GM12892 (cell line): ENCODE measurements around the gene DPYSL3. TPM values are rescaled to one million over a fixed set of nuclear protein-coding genes. Genes with fewer than 3 reads are reported as not detected.
A peak's percentile ranks its signal among the peaks of the same experiment; 100 is the strongest.
"Not testable (repeated sequence)": the region's sequence is repeated elsewhere in the genome, so short reads cannot be mapped to it uniquely, and the experiment has no call there.

Experiments
- DNase-seq: peaks from one replicate; pipeline ENCODE4 v3.0.0; 2011; ENCODE audit not compliant: insufficient read length
- FAIRE-seq: peaks from 2 replicates; lab custom pipeline; 2011; peaks lifted over from hg19 to GRCh38; lab: Jason Lieb, UNC
- POLR2A ChIP-seq: IDR thresholded peaks from 2 replicates; pipeline ENCODE4 v1.6.1; 2011; ENCODE audit warnings: low read depth, low read length, control low read depth
- POLR2AphosphoS5 ChIP-seq: IDR thresholded peaks from 2 replicates; pipeline ENCODE4 v1.6.1; 2011; ENCODE audit warnings: low read depth, low read length, control low read depth
- TAF1 ChIP-seq: IDR thresholded peaks from 2 replicates; pipeline ENCODE4 v1.6.1; 2011; ENCODE audit warnings: low read depth, mild to moderate bottlenecking, control low read depth, low read length, borderline replicate concordance
- polyA plus RNA-seq: library from polyadenylated mRNA; unstranded; fragments of >200 nt; gene quantifications from one replicate; pipeline ENCODE4 v1.2.1, GENCODE V29; 2012; ENCODE audit warnings: missing spikeins, inconsistent platforms; ENCODE audit not compliant: missing spikeins

DPYSL3 gene
- 0.68 TPM for polyA plus RNA-seq

- FAIRE-seq (peak; percentile 21), DNase-seq (no peak)
- TF ChIP-seq POLR2AphosphoS5 (no peak), POLR2A (no peak), TAF1 (no peak)
Measured at GRCh38 chr5:147509710-147510651, at the start of gene DPYSL3. Gene DPYSL3 (minus strand): TSS chr5:147510068. CDS start chr5:147509858, 210 bp downstream.

DNA sequence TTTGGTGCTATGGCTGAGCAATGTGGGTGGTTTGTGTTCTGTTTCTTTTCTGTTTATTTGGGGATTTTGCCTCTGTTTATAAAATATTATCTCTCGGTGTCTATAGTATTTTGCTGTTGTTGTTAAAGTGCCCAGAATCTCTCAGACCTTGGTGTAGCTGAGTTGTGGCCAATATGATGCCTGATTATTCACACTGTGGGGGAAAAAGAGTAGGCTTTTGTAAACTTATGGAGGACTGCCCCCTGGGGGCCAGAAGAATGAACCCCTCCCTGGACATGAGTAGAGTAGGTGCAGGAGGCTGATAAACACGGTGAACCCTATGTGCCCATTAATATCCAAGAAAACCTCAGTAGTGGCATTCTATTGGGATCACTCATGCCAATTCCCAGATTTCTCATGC is 49.0 kb upstream of the DPYSL3 start:
- no peak for DNase-seq
- no peak for FAIRE-seq
- no peak for TF ChIP-seq TAF1
- TF ChIP-seq POLR2AphosphoS5: no peak
- no peak for TF ChIP-seq POLR2A

DNA sequence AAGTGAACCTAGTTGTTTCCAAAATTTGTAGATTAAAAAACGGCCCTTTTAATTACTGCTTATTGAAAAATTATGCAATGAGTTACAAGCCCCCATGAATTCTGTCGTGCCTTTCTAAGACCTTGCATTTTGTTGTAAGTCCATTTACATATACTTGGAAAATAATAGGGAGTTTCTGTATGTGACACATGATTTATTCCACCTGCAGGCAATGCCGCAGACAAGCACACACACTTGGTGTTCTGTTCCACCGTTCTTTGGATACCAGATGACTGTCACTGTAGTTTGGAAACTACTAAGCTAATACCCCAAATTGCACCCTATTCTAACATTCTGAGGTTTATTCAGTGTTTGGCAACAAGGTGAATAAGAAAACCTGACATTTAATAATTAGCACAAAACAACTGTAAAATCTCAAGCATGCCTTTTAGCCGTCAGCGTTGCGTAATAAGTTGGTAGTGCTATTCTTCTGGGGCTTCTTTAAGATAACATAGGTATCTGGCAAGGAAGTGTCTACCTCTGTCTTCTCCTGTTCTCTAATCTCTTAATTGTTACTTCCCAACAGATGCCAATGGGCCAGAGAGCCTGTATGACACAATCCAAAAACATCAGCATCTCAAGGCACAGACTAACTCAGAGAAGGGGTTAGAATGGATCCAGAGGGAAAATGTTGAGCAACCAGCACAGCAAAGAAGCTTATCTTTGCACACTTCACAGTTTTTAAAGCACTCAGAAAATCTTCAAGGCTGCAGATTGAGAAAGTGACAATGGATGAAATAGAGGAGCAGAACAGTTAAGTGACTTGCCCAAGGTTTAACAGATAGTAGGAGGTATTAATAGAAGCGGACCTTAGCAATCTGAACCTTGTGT is 48.2 kb upstream of the DPYSL3 start:
- FAIRE-seq (no peak), DNase-seq (no peak)
- TF ChIP-seq TAF1 (no peak), POLR2AphosphoS5 (no peak), POLR2A (no peak)

DNA sequence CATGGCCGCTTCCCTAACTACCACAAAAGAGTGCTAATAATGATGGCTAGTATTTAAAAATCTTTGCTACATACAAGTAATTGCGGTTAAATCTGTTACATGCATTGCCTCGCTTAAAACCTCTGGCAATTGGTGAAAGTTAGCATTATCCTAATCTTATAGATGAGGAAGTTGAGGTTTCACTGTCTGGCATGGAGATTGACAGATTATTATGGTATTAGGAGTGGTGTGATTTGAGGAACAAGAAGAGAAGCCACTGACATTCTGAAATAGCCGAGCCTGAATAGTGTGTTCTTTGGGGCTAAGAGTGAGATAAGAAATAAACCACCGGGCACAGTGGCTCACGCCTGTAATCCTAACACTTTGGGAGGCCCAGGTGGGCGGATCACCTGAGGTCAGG is 45.3 kb upstream of the DPYSL3 start:
- DNase-seq (no peak), FAIRE-seq (no peak)
- TF ChIP-seq POLR2A: no peak
- TF ChIP-seq POLR2AphosphoS5: no peak
- TF ChIP-seq TAF1: no peak

GRCh38 chr5:147554261-147554817 is 44.5 kb upstream of the DPYSL3 start:
- FAIRE-seq: no peak
- TF ChIP-seq POLR2A: no peak
- no peak for TF ChIP-seq TAF1
- TF ChIP-seq POLR2AphosphoS5: no peak
- no peak for DNase-seq

- DNase-seq, FAIRE-seq: not testable (repeated sequence)
Measured at GRCh38 chr5:147553817-147554216, 43.9 kb upstream of the DPYSL3 start.

- TF ChIP-seq TAF1: no peak
- TF ChIP-seq POLR2A: no peak
- no peak for TF ChIP-seq POLR2AphosphoS5
- FAIRE-seq: no peak
- DNase-seq: no peak
Measured at GRCh38 chr5:147552897-147553296, 43.0 kb upstream of the DPYSL3 start.

- TF ChIP-seq TAF1 (no peak), POLR2AphosphoS5 (no peak)
- FAIRE-seq (no peak), DNase-seq (no peak)
Measured at GRCh38 chr5:147551677-147552076, 41.8 kb upstream of the DPYSL3 start.

GRCh38 chr5:147547730-147548129 is 37.9 kb upstream of the DPYSL3 start:
- no peak for FAIRE-seq
- no peak for TF ChIP-seq POLR2AphosphoS5
- TF ChIP-seq TAF1: no peak
- TF ChIP-seq POLR2A: no peak
- no peak for DNase-seq

GRCh38 chr5:147544556-147544955 is 34.7 kb upstream of the DPYSL3 start:
- FAIRE-seq: no peak
- no peak for TF ChIP-seq POLR2A
- no peak for TF ChIP-seq TAF1
- no peak for TF ChIP-seq POLR2AphosphoS5

GRCh38 chr5:147539053-147539452 is 29.2 kb upstream of the DPYSL3 start:
- TF ChIP-seq TAF1 (no peak), POLR2A (no peak), POLR2AphosphoS5 (no peak)
- DNase-seq: no peak
- no peak for FAIRE-seq

More at GRCh38 chr5:147544556-147544955, 34.7 kb upstream of the DPYSL3 start:
- no peak for DNase-seq

DNA sequence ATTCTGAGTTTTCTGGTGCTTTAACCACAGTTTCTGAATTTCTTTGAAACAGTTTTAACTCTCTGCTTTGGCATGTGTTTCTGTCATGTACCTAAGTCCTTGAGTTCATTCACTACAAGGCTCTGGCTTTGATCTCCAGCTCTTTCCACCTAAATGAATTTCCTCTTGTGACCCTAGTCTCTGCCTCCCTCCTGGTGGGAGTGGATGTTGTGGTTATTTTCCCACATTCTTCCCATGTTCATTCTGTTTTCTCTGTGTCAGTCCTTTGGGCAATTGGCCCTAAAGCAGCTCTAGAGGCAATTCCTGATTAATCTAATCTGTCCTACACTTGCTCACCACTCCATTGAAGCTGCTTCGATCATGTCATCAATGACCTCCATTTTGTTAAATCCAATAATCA is 28.4 kb upstream of the DPYSL3 start:
- TF ChIP-seq POLR2A: no peak
- TF ChIP-seq POLR2AphosphoS5: no peak
- no peak for TF ChIP-seq TAF1
- no peak for DNase-seq
- no peak for FAIRE-seq
